ENCODE results near the gene PDCD1.

PDCD1 gene

GRCh38 chr2:241848761-241849615 is 9.7 kb downstream of the PDCD1 start:
- ChIA-PET CTCF (no interaction called here), POLR2A (no interaction called here)
- no peak for DNase-seq (ENCODE audit: extremely low spot score)
- no peak for TF ChIP-seq CTCF (IDR thresholded peaks at IDR 0.05; ENCODE audit: control extremely low read depth, extremely low read depth, low read depth, missing control alignments)

- TF ChIP-seq CTCF (IDR thresholded peaks at IDR 0.05; ENCODE audit: control extremely low read depth, extremely low read depth, low read depth, missing control alignments), result no peak
- DNase-seq (ENCODE audit: extremely low spot score), result no peak
- CTCF ChIA-PET, result no interaction called here
- POLR2A ChIA-PET, result no interaction called here
These were observed 12.3 kb downstream of the PDCD1 start for GRCh38 chr2:241846406-241846805.

- ChIA-PET POLR2A (interaction anchor here (0.9 to 1.4 kb wide), 3 partner anchors 11 to 143 kb away, joined by 3 to 5 read pairs (median 3); partner anchors contain the start of gene ING5), CTCF (interaction anchor here (0.9 to 1.3 kb wide), 4 partner anchors 10 to 143 kb away, joined by 3 read pairs; partner anchors contain the start of genes ING5 and RTP5)
- DNase-seq (ENCODE audit: extremely low spot score), result no peak
- TF ChIP-seq CTCF (IDR thresholded peaks at IDR 0.05; ENCODE audit: control extremely low read depth, extremely low read depth, low read depth, missing control alignments), result no peak
These were observed 13.7 kb downstream of the PDCD1 start for GRCh38 chr2:241844831-241845578.

GRCh38 chr2:241844066-241844728 is 14.5 kb downstream of the PDCD1 start:
- CTCF ChIA-PET, result interaction anchor here (0.9 to 1.3 kb wide), 4 partner anchors 9 to 142 kb away, joined by 3 read pairs; partner anchors contain the start of genes ING5 and RTP5
- POLR2A ChIA-PET, result interaction anchor here (0.7 to 1.4 kb wide), 4 partner anchors 12 to 142 kb away, joined by 3 to 5 read pairs (median 3); partner anchors contain the start of gene ING5
- TF ChIP-seq CTCF (IDR thresholded peaks at IDR 0.05; ENCODE audit: control extremely low read depth, extremely low read depth, low read depth, missing control alignments), result no peak
- peak; percentile 86 for DNase-seq (ENCODE audit: extremely low spot score)

GRCh38 chr2:241843321-241844065 is 15.2 kb downstream of the PDCD1 start:
- CTCF ChIA-PET, result interaction anchor here (1.0 to 1.3 kb wide), 3 partner anchors 8 to 36 kb away, joined by 3 read pairs; partner anchors contain the start of gene RTP5

More at GRCh38 chr2:241843321-241844065, 15.2 kb downstream of the PDCD1 start:
- POLR2A ChIA-PET, result interaction anchor here (0.7 to 1.4 kb wide), 4 partner anchors 13 to 142 kb away, joined by 3 to 5 read pairs (median 4); partner anchors contain the start of gene ING5
- peak; percentile 28 for DNase-seq (ENCODE audit: extremely low spot score)
- TF ChIP-seq CTCF (IDR thresholded peaks at IDR 0.05; ENCODE audit: control extremely low read depth, extremely low read depth, low read depth, missing control alignments), result no peak

All from GM10248 (cell line).